K562 (cell line): ENCODE measurements around the gene WBP1.

Source experiments
- CREB1 ChIP-seq, 2 experiments: sonication (generic) in 1 of 2; formaldehyde crosslinking in 1 of 2; IDR thresholded peaks; 2 replicates each; pipeline versions ENCODE4 v1.6.1 to v1.8.0; 2012 to 2022; ENCODE audit warnings: inconsistent platforms in 1 of 2, mild to moderate bottlenecking in 1 of 2, missing genetic modification reagents in 1 of 2, moderate library complexity in 1 of 2
- ELF1 ChIP-seq: fragments of 200-800 bp; sonication (Bioruptor generic); IDR thresholded peaks from 2 replicates; pipeline ENCODE4 v1.6.1; 2016; ENCODE audit warnings: missing genetic modification characterization, missing compliant biosample characterization
- JUNB ChIP-seq: fragments of 450-650 bp; formaldehyde crosslinking; conservative IDR thresholded peaks from 2 replicates; pipeline ENCODE4 v1.4.0; 2020; ENCODE audit warnings: mild to moderate bottlenecking
- POLR2A ChIP-seq: fragments of 450-650 bp; conservative IDR thresholded peaks from 2 replicates; pipeline ENCODE4 v1.6.1; 2016
- RBBP5 ChIP-seq: fragments of 200-600 bp; sonication (generic); IDR thresholded peaks from 2 replicates; pipeline ENCODE4 v1.6.1; 2012; ENCODE audit warnings: borderline replicate concordance, mild to moderate bottlenecking, low read length, control low read depth, inconsistent platforms; ENCODE audit not compliant: insufficient read depth, poor library complexity, severe bottlenecking
- RCOR1 ChIP-seq, 2 experiments: IDR thresholded peaks; 2 replicates each; pipeline ENCODE4 v1.6.1; 2012; ENCODE audit warnings: low read depth in 2 of 2, low read length in 2 of 2, borderline replicate concordance in 1 of 2, improper control_type of control experiment in 1 of 2
- REST ChIP-seq, 2 experiments: fragments of 450-650 bp; formaldehyde crosslinking in 1 of 2; IDR thresholded peaks; 2 replicates each; pipeline versions ENCODE4 v1.4.0 to v1.6.1; 2014 to 2020; ENCODE audit warnings: mild to moderate bottlenecking in 2 of 2, borderline replicate concordance in 1 of 2, low read depth in 1 of 2
- SUPT5H ChIP-seq: fragments of 450-650 bp; IDR thresholded peaks from 2 replicates; pipeline ENCODE4 v1.6.1; 2016
- TAF9B ChIP-seq: fragments of 450-650 bp; IDR thresholded peaks from 2 replicates; pipeline ENCODE4 v1.6.1; 2018; ENCODE audit warnings: mild to moderate bottlenecking; ENCODE audit not compliant: partially characterized antibody
- TOE1 ChIP-seq, 2 experiments: fragments of 450-650 bp in 1 of 2; sonication (generic) in 1 of 2; formaldehyde crosslinking in 1 of 2; IDR thresholded peaks; 2 replicates each; pipeline versions ENCODE4 v1.7.1 to v1.8.0; 2016 to 2022; ENCODE audit warnings: borderline replicate concordance in 2 of 2, mild to moderate bottlenecking in 2 of 2, antibody characterized with exemption in 1 of 2, inconsistent platforms in 1 of 2, low read depth in 1 of 2, missing genetic modification reagents in 1 of 2, moderate library complexity in 1 of 2
- ZKSCAN1 ChIP-seq: fragments of 150-350 bp; IDR thresholded peaks from 2 replicates; pipeline ENCODE4 v1.6.1; 2016; ENCODE audit warnings: low read depth, low read length
- ZNF274 ChIP-seq: IDR thresholded peaks from 2 replicates; pipeline ENCODE4 v1.6.1; 2011; ENCODE audit warnings: low read depth, mild to moderate bottlenecking, low read length, moderate library complexity, borderline replicate concordance

DNA sequence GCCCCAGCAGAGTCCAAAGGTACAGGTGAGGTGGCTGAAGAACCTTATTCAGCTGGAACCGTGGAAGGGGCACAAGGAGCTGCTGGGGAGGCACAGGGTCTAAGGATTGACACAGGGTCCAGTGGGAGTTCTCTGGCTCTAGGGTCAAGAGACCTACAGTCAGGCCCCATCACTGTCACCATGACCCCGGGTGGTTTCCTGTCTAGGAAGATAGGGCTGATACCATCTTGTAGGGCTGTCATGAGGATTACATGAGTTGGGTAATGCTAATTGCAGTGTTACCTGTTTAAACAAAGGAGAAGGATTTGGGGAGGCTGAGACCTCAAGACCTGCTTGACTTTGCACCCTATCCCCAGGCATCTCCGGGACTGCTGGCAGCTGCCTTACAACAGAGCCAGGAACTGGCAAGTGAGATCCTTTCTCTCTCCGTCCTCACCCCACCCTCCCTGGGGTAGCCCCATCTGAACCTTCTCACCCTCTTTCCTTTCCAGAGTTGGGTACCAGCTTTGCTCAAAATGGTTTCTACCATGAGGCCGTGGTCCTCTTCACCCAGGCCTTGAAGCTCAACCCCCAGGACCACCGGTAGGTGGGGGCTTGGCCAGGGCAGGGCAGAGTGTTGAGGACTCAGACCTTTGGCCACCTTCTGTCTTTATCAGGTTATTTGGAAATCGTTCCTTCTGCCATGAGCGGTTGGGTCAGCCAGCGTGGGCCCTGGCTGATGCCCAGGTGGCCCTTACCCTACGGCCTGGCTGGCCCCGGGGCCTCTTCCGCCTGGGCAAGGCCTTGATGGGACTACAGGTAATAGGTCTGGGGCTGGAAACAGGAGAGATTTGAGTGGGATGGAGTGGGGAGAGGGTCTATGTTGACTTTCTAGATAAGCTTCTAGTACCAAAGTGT lies 33.7 kb downstream of the WBP1 start:
- no peak for TF ChIP-seq RBBP5
- no peak for TF ChIP-seq ZNF274
- no peak for TF ChIP-seq TAF9B
- no peak for TF ChIP-seq POLR2A
- TF ChIP-seq JUNB (CRISPR knock-in tag), result no peak
- TF ChIP-seq CREB1 (IDR thresholded peaks at IDR 0.05), result no peak
- no peak for TF ChIP-seq CREB1 (CRISPR knock-in tag; IDR thresholded peaks at IDR 0.05)
- peak in 1 of 2 experiments; percentile 42; a peak in 1 of 4 replicates for TF ChIP-seq RCOR1 (IDR thresholded peaks at IDR 0.05; ENCODE audit: borderline replicate concordance in 1 of 2, low read depth in 2 of 2, low read length in 2 of 2)
- TF ChIP-seq SUPT5H, result no peak
- no peak for TF ChIP-seq ZKSCAN1
- TF ChIP-seq ELF1 (tag), result no peak
- no peak for TF ChIP-seq TOE1 (IDR thresholded peaks at IDR 0.05; ENCODE audit: borderline replicate concordance)
- no peak for TF ChIP-seq TOE1 (CRISPR knock-in tag; IDR thresholded peaks at IDR 0.05; ENCODE audit: borderline replicate concordance, low read depth)
- no peak for TF ChIP-seq REST (IDR thresholded peaks at IDR 0.05; ENCODE audit: borderline replicate concordance)
- TF ChIP-seq REST (CRISPR knock-in tag; IDR thresholded peaks at IDR 0.05; ENCODE audit: low read depth), result no peak
